GM10248 (cell line): ENCODE results near the gene RYR3.
"Not testable (repeated sequence)": the region's sequence is repeated elsewhere in the genome, so short reads cannot be mapped to it uniquely, and the experiment has no call there.

Experiments
- CTCF ChIA-PET: fragments of 300-600 bp; sonication (Branson Sonifier 250); formaldehyde crosslinking; extraction: SDS; loops from one replicate; lab custom pipeline; 2021; ENCODE audit warnings: antibody characterized with exemption; lab: Yijun Ruan, JAX
- POLR2A ChIA-PET: fragments of 350-650 bp; sonication (Branson Sonifier 250); formaldehyde crosslinking; extraction: SDS; loops from one replicate; lab custom pipeline; 2020; ENCODE audit warnings: antibody characterized with exemption; lab: Yijun Ruan, JAX
- DNase-seq: peaks from one replicate; pipeline ENCODE4 v3.0.0; 2012; ENCODE audit errors: extremely low spot score
- TF ChIP-seq, protein P1 (sequence below): IDR thresholded peaks from 2 replicates; pipeline ENCODE4 v1.5.1; 2012; ENCODE audit warnings: mild to moderate bottlenecking, low read depth; ENCODE audit errors: extremely low read depth, missing control alignments, control extremely low read depth

Gene RYR3

DNA sequence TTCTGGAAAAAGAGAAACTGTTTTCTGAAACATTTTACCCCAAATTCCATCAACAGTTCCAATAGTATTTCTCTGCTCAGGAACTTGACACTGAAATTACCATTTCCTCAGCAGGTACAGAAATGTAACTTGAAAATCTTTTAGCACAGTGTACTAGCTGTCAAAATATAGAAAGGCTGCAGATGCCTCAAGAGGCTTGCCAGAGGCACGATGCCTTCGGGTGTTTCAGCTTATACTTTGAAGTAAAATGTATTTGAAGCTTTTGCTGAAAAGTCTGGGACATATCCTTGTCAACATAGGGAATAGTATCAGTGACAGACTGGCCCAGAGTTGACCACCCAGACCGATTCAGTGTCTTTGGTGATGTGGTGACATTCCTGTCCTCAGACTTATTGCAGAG, 503.1 kb downstream of the RYR3 start:
- DNase-seq: no peak
- ChIA-PET POLR2A (no interaction called here), CTCF (no interaction called here)
- TF ChIP-seq, protein P1, sequence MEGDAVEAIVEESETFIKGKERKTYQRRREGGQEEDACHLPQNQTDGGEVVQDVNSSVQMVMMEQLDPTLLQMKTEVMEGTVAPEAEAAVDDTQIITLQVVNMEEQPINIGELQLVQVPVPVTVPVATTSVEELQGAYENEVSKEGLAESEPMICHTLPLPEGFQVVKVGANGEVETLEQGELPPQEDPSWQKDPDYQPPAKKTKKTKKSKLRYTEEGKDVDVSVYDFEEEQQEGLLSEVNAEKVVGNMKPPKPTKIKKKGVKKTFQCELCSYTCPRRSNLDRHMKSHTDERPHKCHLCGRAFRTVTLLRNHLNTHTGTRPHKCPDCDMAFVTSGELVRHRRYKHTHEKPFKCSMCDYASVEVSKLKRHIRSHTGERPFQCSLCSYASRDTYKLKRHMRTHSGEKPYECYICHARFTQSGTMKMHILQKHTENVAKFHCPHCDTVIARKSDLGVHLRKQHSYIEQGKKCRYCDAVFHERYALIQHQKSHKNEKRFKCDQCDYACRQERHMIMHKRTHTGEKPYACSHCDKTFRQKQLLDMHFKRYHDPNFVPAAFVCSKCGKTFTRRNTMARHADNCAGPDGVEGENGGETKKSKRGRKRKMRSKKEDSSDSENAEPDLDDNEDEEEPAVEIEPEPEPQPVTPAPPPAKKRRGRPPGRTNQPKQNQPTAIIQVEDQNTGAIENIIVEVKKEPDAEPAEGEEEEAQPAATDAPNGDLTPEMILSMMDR: no peak

DNA sequence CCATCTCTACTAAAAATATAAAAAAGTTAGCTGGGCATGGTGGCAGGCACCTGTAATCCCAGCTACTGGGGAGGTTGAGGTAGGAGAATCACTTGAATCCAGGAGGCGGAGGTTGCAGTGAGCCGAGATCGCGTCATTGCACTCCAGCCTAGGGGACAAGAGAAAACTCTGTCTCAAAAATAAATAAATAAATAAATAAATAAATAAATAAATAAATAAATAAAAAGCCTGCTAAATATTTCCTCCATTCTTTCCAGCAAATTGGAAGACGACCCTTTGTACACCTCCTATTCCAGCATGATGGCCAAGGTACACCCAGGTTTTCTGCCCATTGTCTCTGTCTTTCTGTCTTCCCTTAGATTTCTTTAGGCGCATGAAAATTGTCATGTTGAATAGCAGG, 508.7 kb downstream of the RYR3 start:
- CTCF ChIA-PET: interaction anchor here (1.2 kb wide), 1 partner anchor 19 kb away, joined by 4 read pairs; no protein-coding TSS in a partner anchor
- POLR2A ChIA-PET, DNase-seq: not testable (repeated sequence)

DNA sequence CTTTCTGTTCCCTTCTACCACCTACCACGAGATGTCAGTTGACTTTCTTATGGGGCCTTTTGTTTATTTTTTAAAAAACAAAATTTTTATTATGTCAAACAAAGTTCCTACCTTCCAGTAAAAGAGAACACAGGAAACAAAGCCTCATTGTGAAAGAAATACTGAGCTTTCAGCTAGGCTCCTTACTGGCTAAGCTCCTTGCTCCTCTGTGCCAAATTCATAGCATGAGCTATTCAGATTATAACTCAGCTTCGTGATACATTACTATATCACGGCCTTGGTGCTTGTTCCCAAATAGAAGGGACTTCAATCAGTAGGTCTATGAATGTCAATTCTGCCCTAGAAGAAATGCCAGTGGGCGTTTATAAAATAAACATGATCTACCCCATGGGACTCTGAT, 511.7 kb downstream of the RYR3 start:
- POLR2A ChIA-PET: no interaction called here
- CTCF ChIA-PET: interaction anchor here (2.2 kb wide), 1 partner anchor 8 kb away, joined by 6 read pairs; no protein-coding TSS in a partner anchor
- no peak for DNase-seq
- TF ChIP-seq, protein P1: no peak

DNA sequence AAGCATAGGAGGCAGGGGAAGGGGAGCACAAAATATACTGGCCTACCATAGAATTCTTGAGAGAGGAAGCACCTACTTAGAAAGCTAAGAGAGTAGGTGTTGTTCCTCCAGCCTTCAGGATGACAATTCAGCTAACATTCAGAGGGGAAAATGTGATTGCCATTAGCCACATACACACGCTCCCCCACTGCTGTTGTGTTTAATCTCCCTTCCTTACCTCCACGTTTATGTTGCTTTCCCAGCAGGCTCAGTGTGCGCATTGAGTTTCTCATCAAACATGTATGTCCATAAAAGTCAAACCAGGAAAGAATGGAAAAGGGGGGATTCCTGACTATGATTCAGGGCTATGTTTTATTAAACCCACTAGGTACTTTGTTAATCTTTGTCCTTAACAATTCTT, 512.4 kb downstream of the RYR3 start:
- POLR2A ChIA-PET: no interaction called here
- CTCF ChIA-PET: interaction anchor here (1.2 kb wide), 1 partner anchor 123 kb away, joined by 4 read pairs; no protein-coding TSS in a partner anchor
- TF ChIP-seq, protein P1: no peak
- DNase-seq: no peak

DNA sequence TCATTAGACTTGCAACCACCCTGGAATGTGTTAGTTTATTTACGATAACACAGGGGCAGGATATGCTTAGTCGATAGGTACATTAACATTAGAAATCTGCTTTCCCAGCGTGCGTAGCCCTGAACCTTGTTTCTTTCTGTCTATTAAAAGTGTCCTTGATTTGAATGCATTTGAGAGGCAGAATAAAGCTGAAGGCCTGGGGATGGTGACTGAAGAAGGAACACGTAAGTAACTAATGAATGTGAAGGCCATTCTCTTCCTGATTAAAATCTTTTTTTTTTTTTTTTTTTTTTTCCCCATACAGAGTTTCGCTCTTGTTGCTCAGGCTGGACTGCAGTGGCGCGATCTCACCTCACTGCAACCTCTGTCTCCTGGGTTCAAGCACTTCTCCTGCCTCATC, 514.7 kb downstream of the RYR3 start:
- no peak for DNase-seq
- ChIA-PET POLR2A (no interaction called here), CTCF (no interaction called here)
- TF ChIP-seq, protein P1: no peak

DNA sequence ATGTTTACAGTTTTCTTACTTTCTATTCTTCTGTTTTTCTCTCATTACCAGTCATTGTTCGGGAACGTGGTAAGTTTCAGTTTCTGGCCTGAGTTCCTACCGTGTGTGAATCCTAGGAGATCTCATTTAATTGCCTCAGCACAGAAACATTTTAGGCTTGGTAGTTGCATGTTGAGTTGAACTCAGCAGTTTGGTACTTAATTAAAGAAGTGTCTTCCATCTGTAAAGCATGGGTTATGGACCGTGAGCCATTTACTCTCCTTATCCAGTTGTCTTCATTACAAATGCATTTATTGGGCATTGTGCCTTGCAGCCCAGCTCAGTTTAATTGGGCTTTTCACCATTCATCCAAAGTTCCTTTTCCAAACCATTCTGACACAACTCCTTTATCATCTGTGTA, 515.4 kb downstream of the RYR3 start:
- TF ChIP-seq, protein P1: no peak
- CTCF ChIA-PET: no interaction called here
- POLR2A ChIA-PET: no interaction called here
- no peak for DNase-seq

DNA sequence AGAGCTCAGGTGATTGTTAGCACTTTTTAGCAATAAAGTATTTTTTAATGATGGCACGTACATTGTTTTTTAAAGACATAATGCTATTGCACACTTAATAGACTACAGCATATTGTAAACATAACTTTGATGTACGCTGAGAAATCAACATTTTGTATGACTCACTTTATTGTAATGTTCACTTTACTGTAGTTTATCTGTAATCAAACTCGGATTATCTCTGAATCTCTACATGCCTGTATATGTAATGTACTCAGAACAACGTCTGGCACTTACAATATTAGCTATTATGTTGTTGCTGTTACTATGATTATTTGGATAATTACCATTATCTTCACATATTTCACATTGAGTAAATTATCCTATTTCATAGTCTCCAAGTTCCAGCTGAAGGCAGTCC, 519.6 kb downstream of the RYR3 start:
- TF ChIP-seq, protein P1: no peak
- no peak for DNase-seq
- POLR2A ChIA-PET: no interaction called here
- CTCF ChIA-PET: interaction anchor here (0.9 to 1.6 kb wide), 2 partner anchors 9 to 53 kb away, joined by 3 to 6 read pairs; no protein-coding TSS in a partner anchor
